ENCODE results near the gene RAP1GDS1. TPM values are rescaled to one million over a fixed set of nuclear protein-coding genes. Genes with fewer than 3 reads are reported as not detected.

RAP1GDS1 gene
- total RNA-seq, 1 donor from 2014 or later: 11.1 TPM

GRCh38 chr4:98385831-98386230 lies 124.6 kb downstream of the RAP1GDS1 start:
- no peaks in the 10 kb centered on the region for H3K27me3 ChIP-seq (ENCODE audit: low read depth)
- H3K4me3 ChIP-seq: no peak overlapping the region
- TF ChIP-seq, protein P1, sequence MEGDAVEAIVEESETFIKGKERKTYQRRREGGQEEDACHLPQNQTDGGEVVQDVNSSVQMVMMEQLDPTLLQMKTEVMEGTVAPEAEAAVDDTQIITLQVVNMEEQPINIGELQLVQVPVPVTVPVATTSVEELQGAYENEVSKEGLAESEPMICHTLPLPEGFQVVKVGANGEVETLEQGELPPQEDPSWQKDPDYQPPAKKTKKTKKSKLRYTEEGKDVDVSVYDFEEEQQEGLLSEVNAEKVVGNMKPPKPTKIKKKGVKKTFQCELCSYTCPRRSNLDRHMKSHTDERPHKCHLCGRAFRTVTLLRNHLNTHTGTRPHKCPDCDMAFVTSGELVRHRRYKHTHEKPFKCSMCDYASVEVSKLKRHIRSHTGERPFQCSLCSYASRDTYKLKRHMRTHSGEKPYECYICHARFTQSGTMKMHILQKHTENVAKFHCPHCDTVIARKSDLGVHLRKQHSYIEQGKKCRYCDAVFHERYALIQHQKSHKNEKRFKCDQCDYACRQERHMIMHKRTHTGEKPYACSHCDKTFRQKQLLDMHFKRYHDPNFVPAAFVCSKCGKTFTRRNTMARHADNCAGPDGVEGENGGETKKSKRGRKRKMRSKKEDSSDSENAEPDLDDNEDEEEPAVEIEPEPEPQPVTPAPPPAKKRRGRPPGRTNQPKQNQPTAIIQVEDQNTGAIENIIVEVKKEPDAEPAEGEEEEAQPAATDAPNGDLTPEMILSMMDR (IDR thresholded peaks at IDR 0.05; ENCODE audit: borderline replicate concordance): no peak
- H3K9me3 ChIP-seq (replicated peaks): no peaks in the 10 kb centered on the region
- no peaks in the 10 kb centered on the region for H3K36me3 ChIP-seq
- no peaks in the 10 kb centered on the region for H3K4me1 ChIP-seq
- intact Hi-C loops (cut with micrococcal nuclease): no loop called here
- no peak overlapping the region for H3K27ac ChIP-seq (replicated peaks)
- no peak for DNase-seq

- Histone ChIP-seq H3K4me1 (no peaks in the 10 kb centered on the region), H3K9me3 (replicated peaks) (no peaks in the 10 kb centered on the region), H3K36me3 (peaks cover 4% of the 10 kb centered on the region), H3K4me3 (no peak overlapping the region), H3K27ac (replicated peaks) (no peak overlapping the region), H3K27me3 (ENCODE audit: low read depth) (no peaks in the 10 kb centered on the region)
- DNase-seq: no peak
- TF ChIP-seq, protein P1 (IDR thresholded peaks at IDR 0.05; ENCODE audit: borderline replicate concordance): no peak
- intact Hi-C loops (cut with micrococcal nuclease): no loop called here
These were observed 126.3 kb downstream of the RAP1GDS1 start for GRCh38 chr4:98387345-98388026.

DNA sequence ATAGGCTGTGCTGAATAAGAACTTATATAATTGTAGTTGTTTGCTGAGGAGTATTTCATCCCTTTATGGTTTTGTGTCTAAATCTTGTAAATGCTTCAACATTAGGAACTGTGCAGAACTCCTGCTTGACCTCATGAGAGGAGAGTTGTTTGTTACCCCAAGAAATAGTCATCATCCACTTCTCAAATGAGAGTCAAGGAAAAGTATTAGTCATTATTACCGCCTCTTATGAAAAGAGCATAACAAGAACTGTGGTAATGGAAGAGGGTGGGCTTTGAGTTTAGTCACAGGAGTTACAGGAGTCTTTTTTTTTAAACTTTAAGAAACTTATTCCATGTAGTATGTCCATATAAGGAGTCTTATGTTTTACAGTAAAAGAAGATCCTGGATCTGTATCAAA lies 132.9 kb downstream of the RAP1GDS1 start:
- H3K4me1 ChIP-seq: no peaks in the 10 kb centered on the region
- H3K9me3 ChIP-seq (replicated peaks): peaks cover under 1% of the 10 kb centered on the region
- intact Hi-C loops (cut with micrococcal nuclease): no loop called here
- no peaks in the 10 kb centered on the region for H3K27me3 ChIP-seq (ENCODE audit: low read depth)
- no peak overlapping the region for H3K27ac ChIP-seq (replicated peaks)
- peaks cover 37% of the 10 kb centered on the region for H3K36me3 ChIP-seq
- H3K4me3 ChIP-seq: no peak overlapping the region
- DNase-seq: no peak
- TF ChIP-seq, protein P1 (IDR thresholded peaks at IDR 0.05; ENCODE audit: borderline replicate concordance): no peak

GRCh38 chr4:98399915-98400314 lies 138.7 kb downstream of the RAP1GDS1 start:
- DNase-seq: no peak
- H3K36me3 ChIP-seq: peaks cover 27% of the 10 kb centered on the region
- TF ChIP-seq, protein P1 (IDR thresholded peaks at IDR 0.05; ENCODE audit: borderline replicate concordance): no peak
- H3K27me3 ChIP-seq (ENCODE audit: low read depth): no peaks in the 10 kb centered on the region
- intact Hi-C loops (cut with micrococcal nuclease): no loop called here
- H3K9me3 ChIP-seq (replicated peaks): peaks cover 9% of the 10 kb centered on the region
- H3K4me1 ChIP-seq: no peaks in the 10 kb centered on the region
- H3K4me3 ChIP-seq: no peak overlapping the region
- H3K27ac ChIP-seq (replicated peaks): no peak overlapping the region

- intact Hi-C loops (cut with micrococcal nuclease): no loop called here
- Histone ChIP-seq H3K36me3 (peaks cover 31% of the 10 kb centered on the region), H3K9me3 (replicated peaks) (peaks cover 3% of the 10 kb centered on the region), H3K27ac (replicated peaks) (no peak overlapping the region), H3K4me1 (no peaks in the 10 kb centered on the region), H3K27me3 (ENCODE audit: low read depth) (no peaks in the 10 kb centered on the region), H3K4me3 (no peak overlapping the region)
- DNase-seq: no peak
- TF ChIP-seq, protein P1 (IDR thresholded peaks at IDR 0.05; ENCODE audit: borderline replicate concordance): no peak
These were observed 145.6 kb downstream of the RAP1GDS1 start for GRCh38 chr4:98406819-98407218.
